H4 (cell line): ENCODE results near the gene TMEM269. TPM values are rescaled to one million over a fixed set of nuclear protein-coding genes. Genes with fewer than 3 reads are reported as not detected.
"Not testable (repeated sequence)": the region's sequence is repeated elsewhere in the genome, so short reads cannot be mapped to it uniquely, and the experiment has no call there.

Source experiments
- DNase-seq: peaks from one replicate; pipeline ENCODE4 v3.0.0-alpha.2; 2015; ENCODE audit warnings: low spot score
- total RNA-seq: library from RNA; depleted of rRNA; stranded (reverse); fragments of >200 nt; shearing (Covaris generic); gene quantifications from 2 replicates; pipeline ENCODE4 v1.2.3, GENCODE V29; 2014

The TMEM269 gene
- total RNA-seq, 1 experiment from 2014 or later = 0.08 TPM

DNA sequence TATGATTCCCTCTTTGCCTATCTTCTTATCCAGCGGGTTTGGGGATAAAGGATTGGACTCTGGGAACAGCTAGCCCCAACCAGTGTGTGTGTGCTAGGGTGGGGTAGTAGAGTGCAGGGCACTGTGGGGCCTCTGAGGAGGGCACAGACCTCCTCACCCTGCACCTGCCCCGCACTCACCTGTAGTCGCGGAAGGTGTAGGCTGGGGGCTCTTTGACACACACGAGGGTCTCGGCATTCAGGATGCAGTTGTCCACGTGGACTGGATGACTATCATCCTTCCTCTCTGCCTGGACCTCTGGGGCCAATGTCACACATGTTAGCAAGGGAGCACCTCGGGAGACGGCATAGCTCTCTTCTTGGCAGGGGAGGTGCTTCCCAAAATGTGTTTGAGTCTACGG lies 36.8 kb upstream of the TMEM269 start:
- DNase-seq = no peak

- DNase-seq = no peak
Observed at GRCh38 chr1:42748461-42749410, 36.1 kb upstream of the TMEM269 start.

DNA sequence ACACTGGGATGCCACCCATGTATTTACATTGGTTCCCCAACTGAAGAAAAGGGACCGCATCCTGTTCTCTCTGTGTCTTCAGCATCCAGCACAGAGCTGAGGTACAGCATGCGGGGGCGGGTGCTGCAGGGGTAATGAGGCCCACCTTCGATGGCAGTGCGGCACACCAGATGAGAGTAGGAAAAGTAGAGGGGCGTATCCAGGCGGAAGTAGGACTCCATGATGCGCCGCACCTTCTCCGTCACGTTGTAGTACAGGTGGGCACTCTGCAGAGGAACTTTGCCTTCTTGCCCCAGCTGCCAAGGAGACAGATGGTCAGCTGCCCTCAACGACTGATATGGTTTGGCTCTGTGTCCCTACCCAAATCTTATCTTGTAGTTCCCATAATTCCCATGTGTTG lies 34.8 kb upstream of the TMEM269 start:
- peak; percentile 12 for DNase-seq

DNA sequence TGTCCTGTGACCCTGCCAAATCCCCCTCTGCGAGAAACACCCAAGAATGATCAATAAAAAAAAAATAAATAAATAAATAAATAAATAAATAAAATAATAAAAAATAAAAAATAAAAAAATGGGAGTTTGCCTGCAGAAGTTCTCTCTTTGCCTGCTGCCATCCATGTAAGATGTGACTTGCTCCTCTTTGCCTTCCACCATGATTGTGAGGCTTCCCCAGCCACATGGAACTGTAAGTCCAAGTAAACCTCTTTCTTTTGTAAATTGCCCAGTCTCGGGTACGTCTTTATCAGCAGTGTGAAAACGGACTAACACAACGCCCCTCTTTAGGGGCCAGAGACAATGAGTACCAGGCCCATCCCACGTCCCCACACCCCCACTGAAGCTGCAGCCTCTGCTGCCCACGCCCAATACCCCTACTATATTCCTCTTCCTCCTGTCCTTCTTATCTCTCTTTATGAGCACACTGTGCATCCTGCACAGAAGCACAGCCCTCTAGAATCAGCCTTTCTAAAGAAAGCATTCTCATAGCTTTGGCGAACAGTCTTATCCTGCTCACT lies 33.2 kb upstream of the TMEM269 start:
- not testable (repeated sequence) for DNase-seq

- no peak for DNase-seq
Observed at GRCh38 chr1:42752284-42752683, 32.5 kb upstream of the TMEM269 start.

DNA sequence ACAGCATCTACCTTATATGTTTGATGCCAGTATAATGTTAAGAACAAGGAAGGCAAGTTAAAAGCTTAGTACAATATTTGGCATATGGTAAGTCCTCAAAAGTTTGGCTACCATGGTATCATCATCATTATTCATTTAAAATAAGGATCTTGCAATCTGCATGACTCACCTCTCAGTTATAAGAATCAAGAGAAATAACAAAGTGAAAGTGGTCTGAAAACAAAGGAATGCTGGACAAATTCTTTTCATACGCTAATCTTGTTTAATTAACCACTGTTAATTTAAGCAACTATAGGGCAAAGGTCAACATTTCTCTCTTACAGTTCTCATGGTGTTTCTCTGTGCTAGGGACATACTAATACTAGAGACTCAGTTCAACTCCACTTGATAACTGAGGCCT lies 31.7 kb upstream of the TMEM269 start:
- DNase-seq = no peak

DNA sequence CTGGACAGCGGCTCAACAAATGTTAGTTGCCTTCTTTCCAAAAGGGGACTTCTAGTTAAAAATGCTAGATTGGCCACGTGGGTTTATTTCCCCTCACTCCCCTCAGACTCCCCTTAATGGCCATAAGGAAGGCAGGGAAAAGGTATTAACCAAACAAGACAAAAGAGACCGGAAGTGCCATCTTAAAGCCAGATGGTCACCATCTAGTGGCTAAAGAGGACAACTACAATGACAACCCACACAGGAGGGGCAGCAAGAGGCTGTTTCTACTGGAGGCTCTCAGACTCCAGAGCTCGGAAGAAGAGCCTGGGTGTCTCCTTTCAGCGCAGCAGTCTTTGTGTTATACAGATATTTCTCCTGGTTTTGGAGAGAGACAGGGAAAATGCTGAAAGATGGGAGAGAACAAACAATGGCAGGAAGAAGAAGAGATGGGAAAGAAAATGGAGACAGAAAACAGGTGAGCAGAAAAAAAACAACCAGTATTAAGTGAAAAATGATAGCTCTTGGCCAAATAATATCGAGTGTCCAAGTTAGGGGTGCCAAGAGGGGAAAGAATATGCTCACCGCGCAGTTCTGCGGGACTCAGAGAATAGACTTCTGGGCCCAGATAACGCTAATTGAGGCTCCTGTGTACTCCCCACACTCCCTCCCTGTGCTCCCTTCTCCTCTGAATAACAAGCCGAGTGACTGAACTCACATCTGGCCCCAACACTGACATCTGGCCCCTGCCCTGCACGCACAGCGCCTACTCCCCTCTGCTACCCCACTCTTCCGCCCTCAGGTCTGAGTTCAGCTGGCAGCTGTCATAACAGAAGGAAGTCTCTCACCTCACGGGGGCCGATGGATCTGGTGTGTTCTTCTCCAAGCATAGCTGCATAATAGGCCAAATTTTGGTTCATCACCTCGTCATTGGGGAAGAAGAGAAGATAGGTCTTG lies 27.6 kb upstream of the TMEM269 start:
- peak; percentile 76 for DNase-seq

DNA sequence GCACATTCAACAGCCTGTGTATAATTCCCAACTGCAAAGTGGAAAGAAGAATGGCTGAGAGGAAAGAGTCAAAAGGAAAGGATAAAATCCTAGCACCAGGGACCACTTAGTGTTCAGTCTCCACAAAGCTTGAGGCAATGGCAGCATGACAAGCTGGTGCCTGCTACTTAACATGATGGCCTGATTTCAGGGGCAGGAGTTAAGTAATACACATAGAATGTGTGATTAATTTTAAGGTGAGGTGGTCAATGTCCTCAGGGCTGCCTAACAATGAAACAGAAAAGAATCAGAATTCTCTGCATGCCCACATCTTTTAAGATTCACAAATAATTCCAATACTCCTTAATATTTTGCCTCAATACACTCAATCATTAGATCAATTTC lies 26.9 kb upstream of the TMEM269 start:
- no peak for DNase-seq

DNA sequence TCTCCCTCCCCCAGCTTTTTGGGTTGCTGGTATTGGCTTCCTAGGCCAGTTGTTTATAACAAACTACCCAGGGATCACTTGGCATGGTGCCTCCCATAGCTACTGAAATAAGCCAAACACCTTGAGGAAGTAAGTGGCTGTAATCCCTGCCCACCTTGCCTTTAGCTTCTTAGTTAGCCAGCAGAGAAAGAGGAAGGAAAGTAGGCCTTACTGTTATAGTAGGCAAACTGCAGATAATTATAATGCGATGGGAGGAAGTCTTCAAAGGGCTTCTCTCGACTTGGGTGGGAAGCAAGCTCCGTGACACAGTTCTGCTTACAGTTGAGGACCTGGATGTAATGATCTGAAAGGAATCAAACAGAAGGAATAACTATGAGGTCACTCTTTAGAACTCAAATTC lies 26.1 kb upstream of the TMEM269 start:
- DNase-seq = no peak

- no peak for DNase-seq
Observed at GRCh38 chr1:42759114-42759513, 25.7 kb upstream of the TMEM269 start.

GRCh38 chr1:42761567-42761966 lies 23.2 kb upstream of the TMEM269 start:
- no peak for DNase-seq

DNA sequence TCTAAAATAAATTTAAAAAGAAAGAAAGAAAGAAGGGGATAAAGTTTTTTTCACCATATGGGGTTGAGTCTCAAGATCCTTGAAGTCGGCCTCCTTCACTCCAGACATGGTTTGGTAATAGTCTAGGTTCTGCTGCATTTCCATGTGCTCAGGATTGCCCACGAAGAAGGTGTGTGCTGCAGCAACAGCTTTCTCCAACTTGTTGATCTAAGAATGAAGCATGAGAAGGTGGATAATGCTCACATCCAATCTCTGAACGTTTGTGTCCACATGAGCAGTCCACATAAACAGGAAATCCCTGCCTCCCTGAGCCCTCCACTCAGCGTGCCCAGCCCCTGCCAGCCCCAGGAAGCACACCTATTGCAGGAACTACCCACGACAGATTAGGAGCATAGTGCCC lies 22.5 kb upstream of the TMEM269 start:
- no peak for DNase-seq

DNA sequence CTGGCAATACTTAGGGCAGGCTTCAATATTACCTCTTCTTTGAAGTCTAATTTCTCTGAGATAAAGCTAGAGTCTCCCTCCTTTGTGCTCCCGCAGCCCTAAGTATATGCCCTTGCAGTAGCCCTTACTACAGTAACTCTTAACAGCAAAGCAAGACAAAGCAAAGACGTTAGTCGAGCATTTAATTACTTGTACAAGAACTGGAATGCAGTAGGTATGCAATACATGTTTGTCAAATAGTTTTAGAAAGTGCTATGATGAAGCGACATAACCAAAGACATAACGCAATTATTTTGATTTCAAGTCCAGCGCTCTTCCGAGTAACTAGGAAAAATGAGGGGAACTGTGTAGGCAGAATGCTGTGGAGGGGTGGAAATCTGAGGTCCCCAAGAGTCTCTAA lies 19.5 kb upstream of the TMEM269 start:
- no peak for DNase-seq

DNA sequence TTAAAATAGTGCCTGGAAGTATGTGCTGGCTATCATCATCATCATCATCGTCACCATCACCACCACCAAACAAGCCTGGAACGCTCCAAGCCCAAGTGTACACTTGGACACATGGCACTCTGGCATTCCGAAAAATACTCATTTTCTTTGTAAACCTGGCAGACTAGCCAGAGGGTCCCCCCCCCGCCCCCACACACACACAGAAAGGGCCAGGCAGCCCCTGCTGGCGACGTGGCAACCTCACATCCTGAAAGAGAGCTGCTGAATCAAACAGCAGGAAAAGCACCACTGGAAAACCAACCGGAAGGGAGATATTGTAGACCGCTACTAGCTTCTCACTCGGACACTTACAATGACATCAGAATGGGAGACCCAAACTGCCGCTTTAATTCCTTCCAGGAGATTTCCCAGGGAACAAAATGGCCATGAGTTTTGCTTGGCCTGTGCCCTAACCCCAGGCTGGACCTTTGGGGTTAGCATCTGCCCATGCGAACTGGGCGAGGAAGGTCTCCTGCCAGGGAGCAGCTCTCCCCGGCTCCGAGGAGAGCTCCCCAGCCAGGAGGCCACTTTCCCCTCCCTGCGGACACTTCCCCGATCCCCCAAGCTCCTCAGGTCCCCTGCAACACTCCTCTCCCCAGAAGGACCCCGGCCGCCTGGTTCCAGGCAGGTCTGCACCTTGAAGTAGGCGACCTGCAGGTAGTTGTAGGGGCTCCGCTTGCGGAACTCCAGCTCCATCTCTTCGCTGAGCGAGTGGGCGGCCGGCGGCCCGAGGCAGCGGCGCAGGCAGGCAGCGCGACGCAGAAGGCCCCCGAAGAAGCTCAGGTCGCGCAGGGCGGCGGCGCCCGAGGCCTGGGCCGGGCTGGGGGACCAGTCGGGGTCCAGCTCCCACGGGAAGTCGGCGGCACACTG lies 18.7 kb upstream of the TMEM269 start:
- peak; percentile 89 for DNase-seq

DNA sequence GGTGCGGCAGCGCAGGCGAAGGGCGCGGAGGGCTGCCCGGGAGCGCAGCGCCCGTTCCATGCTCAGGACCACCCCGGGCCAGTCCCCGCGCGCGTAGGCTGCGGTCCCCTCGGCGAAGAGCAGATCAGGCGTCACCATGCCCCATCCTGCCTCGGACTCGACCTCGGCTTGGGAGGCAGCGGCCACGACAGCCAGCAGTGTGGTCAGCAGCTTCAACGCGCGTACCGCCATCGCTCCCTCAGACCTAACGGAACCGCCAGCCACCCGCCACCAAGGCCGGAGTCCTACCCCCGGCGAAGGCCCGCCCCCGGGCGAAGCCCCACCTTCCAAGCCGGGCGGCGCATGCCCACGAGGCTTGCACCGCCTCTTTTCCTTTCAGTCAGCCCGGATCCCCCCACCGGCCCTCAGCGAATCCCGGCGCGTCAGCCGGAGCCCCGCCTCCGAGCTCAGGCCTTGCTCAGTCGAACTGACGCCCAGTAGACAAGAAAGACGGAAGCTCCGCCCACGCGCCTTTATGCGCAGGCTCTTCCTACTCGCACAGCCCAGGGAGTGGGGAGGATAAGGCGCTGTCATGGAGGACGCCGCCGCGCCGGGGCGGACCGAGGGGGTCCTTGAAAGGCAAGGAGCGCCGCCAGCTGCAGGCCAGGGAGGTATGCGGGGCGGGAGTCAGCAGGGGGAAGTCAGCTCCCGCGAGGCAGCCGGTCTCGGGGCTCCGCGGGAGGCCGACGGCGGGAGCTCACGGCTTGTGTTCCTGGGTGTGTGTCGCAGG lies 17.9 kb upstream of the TMEM269 start, which contains the start of the genes C1orf50 and P3H1:
Gene C1orf50 (plus strand): TSS at position 509 of the 769 bp plus-strand sequence. CDS start 63 bp downstream, at position 572.
Gene P3H1 (minus strand): TSS at position 288 of the 769 bp plus-strand sequence. CDS start 57 bp downstream, at position 231.
- DNase-seq = peak; percentile 99

GRCh38 chr1:42767510-42768000 lies 17.2 kb upstream of the TMEM269 start:
- DNase-seq = peak; percentile 21

GRCh38 chr1:42768172-42768571 lies 16.6 kb upstream of the TMEM269 start:
- DNase-seq = no peak

- DNase-seq = no peak
Observed at GRCh38 chr1:42769811-42770210, 15.0 kb upstream of the TMEM269 start.

DNA sequence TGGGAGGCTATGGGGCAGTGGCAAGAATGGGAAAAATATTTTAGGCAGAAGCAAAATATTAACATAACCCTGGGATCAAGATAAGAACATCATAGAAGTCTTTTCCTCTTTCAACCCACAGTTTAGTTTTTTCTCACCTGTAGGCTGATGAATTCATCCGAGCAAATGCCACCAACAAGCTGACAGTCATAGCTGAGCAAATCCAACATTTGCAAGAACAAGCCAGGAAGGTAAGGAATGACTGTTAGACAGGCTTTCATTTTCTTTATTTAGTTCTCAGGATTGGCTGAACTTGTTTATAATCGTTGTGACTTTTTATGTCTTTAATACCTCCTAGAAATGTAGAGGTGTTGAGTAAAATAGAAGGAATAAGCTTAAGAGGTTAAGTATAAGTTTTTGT lies 11.4 kb upstream of the TMEM269 start:
- no peak for DNase-seq
